Thoracic aorta (tissue), 2 donors: ENCODE data around the gene ANO4. TPM values are rescaled to one million over a fixed set of nuclear protein-coding genes. Genes with fewer than 3 reads are reported as not detected.
"Not testable (repeated sequence)": the region's sequence is repeated elsewhere in the genome, so short reads cannot be mapped to it uniquely, and the experiment has no call there.

Experiments used
- ATAC-seq: fragments of 150-250 bp; one replicate; pipeline ENCODE4 v1.8.0; 2017; ENCODE audit warnings: low read depth; ENCODE audit not compliant: insufficient number of reproducible peaks, low FRiP score
- DNase-seq: peaks from one replicate; pipeline ENCODE4 v3.0.0-alpha.2; 2020; ENCODE audit warnings: low spot score
- H3K27ac ChIP-seq, 2 donors: fragments of 200-600 bp; sonication (generic); 1 replicate in 1 of 2; 2 replicates in 1 of 2; pipeline ENCODE4 v1.5.1; 2016; ENCODE audit warnings: mild to moderate bottlenecking in 2 of 2, moderate library complexity in 2 of 2
- H3K27me3 ChIP-seq: fragments of 200-600 bp; sonication (generic); replicated peaks from 2 replicates; pipeline ENCODE4 v1.6.0; 2016; ENCODE audit warnings: mild to moderate bottlenecking; ENCODE audit not compliant: insufficient read depth
- H3K36me3 ChIP-seq: fragments of 200-600 bp; sonication (generic); one replicate; pipeline ENCODE4 v1.5.1; 2016
- H3K4me1 ChIP-seq, 2 donors: fragments of 200-600 bp; sonication (generic); 1 replicate in 1 of 2; 2 replicates in 1 of 2; pipeline versions ENCODE4 v1.5.1 to v1.6.0; 2016; ENCODE audit warnings: low read depth in 2 of 2, mild to moderate bottlenecking in 1 of 2; ENCODE audit not compliant: control insufficient read depth in 1 of 2
- H3K4me3 ChIP-seq: fragments of 200-600 bp; sonication (generic); 2 replicates; pipeline ENCODE4 v1.5.1; 2016; ENCODE audit warnings: mild to moderate bottlenecking
- H3K9me3 ChIP-seq: fragments of 200-600 bp; sonication (generic); 2 replicates; pipeline ENCODE4 v1.5.1; 2016
- total RNA-seq, 2 donors: library from RNA; depleted of rRNA; stranded (reverse); fragments of >200 nt; gene quantifications; one replicate each; pipeline versions ENCODE4 v1.1.0 to v1.2.3, GENCODE V29; 2016
- TF ChIP-seq, protein P1 (sequence below): fragments of 200-600 bp; sonication (generic); IDR thresholded peaks from one replicate; pipeline ENCODE4 v1.5.1; 2019; ENCODE audit warnings: antibody characterized with exemption

The ANO4 gene
- total RNA-seq, 2 donors from 2014 or later: not detected

DNA sequence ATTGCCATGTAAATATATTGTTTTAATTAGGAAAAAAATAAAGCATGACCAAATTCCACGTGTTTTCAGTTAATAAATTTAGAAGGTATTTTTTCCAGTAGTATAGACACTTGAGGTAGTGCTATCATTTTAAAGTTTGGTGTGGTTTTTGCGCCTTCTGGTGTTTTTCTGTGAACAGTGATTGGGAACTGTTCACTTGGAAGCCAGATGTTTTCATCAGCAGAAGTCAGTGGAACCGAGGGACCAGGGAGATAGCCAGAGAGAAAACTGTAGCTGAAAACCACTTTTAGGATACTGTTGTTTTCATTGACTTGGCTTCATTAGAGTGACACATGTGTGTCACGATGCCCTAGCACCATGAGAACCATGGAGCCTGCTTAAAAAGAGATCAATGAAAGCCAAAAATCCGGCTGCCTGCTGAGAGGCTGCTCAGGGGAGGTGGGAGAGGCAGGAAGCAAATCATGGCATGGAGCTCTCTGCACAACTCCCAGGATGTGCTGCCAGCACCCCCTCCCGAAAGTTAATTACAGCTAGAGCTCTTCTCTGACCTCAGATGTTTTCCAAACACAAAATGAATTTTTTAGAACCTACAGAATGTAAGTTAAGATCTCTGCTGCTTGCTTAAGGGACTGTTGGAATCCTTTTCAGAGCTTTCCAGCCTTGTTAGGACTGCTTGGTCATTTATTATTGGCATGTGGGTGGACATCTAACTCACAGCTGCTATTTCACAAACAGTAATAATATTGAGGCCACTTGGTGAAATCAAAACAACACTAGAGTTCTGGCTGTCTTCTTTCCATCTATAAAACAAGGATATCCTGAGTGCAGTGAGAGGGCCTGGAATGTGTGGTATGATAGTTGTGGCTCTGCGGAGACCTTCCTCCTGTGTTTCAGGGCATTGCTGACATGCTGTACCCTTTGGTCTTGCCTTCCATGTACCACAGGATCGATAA lies 192.3 kb downstream of the ANO4 start:
- TF ChIP-seq, protein P1, sequence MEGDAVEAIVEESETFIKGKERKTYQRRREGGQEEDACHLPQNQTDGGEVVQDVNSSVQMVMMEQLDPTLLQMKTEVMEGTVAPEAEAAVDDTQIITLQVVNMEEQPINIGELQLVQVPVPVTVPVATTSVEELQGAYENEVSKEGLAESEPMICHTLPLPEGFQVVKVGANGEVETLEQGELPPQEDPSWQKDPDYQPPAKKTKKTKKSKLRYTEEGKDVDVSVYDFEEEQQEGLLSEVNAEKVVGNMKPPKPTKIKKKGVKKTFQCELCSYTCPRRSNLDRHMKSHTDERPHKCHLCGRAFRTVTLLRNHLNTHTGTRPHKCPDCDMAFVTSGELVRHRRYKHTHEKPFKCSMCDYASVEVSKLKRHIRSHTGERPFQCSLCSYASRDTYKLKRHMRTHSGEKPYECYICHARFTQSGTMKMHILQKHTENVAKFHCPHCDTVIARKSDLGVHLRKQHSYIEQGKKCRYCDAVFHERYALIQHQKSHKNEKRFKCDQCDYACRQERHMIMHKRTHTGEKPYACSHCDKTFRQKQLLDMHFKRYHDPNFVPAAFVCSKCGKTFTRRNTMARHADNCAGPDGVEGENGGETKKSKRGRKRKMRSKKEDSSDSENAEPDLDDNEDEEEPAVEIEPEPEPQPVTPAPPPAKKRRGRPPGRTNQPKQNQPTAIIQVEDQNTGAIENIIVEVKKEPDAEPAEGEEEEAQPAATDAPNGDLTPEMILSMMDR: no peak
- Histone ChIP-seq H3K9me3 (no peaks in the 10 kb centered on the region), H3K4me3 (no peak overlapping the region), H3K27me3 (no peaks in the 10 kb centered on the region), H3K36me3 (no peaks in the 10 kb centered on the region), H3K27ac (peak overlapping the region in 1 of 2 donors; percentile 2), H3K4me1 (peaks cover 3 to 37% of the 10 kb centered on the region in 2 donors)
- no peak for ATAC-seq
- DNase-seq: no peak

DNA sequence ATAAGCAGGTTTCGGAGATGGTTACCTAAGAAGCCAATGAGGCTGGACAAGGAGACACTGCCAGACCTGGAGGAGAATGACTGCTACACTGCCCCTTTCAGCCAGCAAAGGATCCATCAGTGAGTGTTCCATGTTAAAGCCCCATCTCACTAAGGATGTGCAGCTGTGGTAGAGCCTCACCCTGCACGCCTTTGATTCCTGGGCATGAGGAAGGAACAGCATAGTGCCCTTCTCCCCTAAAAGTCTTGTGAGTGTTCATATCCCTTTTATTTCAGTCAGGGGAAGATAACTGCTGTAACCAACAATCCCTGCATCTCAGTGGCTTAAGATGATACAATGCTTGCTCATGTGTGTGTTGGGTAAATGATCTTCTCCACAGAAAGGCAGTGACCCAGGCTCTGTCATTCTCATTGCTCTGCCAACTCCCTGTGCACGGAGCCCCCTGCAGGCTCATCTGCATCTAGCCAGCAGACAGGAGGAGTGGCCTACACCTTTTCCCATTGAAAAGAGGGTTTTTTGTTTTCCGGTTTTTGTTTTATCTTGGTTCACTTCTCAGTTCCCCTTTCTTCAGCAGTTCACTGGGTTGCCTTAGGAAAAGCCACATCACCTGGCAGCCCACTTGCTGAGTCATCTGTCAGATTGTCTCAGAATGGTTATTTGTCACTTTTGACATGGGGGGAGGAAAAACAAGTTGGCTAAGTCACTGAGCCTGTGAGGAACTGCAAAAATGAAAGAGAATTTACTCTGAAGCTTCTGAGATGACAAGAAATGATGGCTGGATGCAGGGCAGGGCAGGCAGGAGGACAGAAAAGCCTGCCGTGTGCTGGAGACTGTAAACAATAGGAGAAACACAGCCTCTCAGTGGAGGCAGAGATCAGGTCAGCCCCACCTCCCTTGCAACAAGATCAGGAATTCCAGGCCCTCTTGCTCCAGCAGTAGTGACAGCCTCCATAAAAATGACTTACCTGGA lies 193.3 kb downstream of the ANO4 start:
- DNase-seq: no peak
- no peak overlapping the region for H3K27ac ChIP-seq
- ATAC-seq: no peak

DNA sequence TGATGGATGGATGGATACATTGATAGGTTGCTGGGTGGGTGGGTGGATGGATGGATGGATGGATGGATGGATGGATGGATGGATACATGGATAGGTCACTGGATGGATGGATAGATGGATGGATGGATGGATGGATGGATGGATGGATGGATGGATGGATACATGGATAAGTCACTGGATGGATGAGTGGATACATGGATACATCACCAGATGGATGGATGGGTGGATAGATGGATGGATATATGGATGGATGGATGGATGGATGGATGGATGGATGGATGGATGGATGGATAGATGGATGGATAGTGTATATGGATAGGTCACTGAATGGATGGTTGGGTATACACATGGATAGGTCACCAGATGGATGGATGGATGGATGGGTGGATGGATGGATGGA lies 194.9 kb downstream of the ANO4 start:
- H3K4me3 ChIP-seq, ATAC-seq, DNase-seq, H3K9me3 ChIP-seq, H3K27ac ChIP-seq, H3K27me3 ChIP-seq, H3K36me3 ChIP-seq: not testable (repeated sequence)
- H3K4me1 ChIP-seq: peaks cover 3 to 42% of the 10 kb centered on the region in 2 donors

More for the DNA sequence above, 193.3 kb downstream of the ANO4 start:
- no peaks in the 10 kb centered on the region for H3K9me3 ChIP-seq
- no peaks in the 10 kb centered on the region for H3K27me3 ChIP-seq
- H3K4me3 ChIP-seq: no peak overlapping the region
- H3K36me3 ChIP-seq: no peaks in the 10 kb centered on the region
- H3K4me1 ChIP-seq: peaks cover 3 to 42% of the 10 kb centered on the region in 2 donors
- TF ChIP-seq, protein P1: no peak

DNA sequence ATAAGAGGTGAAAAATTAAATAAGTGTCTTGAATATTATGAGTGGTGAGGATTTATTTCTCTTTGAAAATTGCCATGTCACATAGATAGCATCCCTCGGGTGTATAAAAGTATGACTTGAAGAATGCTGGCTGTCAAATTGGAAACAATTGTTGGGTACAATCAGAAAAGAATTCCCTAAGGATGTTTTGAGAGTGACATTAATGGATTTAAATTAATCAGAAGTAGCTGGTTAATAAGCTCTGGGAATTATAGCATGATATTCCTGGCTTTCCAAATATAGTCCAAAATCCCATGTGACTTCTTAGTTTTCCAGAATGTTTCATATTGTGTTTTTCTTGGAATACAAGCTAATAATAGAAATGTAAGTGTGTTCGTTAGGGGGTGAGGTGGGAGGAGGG lies 196.5 kb downstream of the ANO4 start:
- ATAC-seq: no peak
- Histone ChIP-seq H3K36me3 (no peaks in the 10 kb centered on the region), H3K9me3 (no peaks in the 10 kb centered on the region), H3K27ac (no peak overlapping the region), H3K4me1 (peaks cover 3 to 42% of the 10 kb centered on the region in 2 donors), H3K27me3 (no peaks in the 10 kb centered on the region), H3K4me3 (no peak overlapping the region)
- no peak for DNase-seq
- TF ChIP-seq, protein P1: no peak

DNA sequence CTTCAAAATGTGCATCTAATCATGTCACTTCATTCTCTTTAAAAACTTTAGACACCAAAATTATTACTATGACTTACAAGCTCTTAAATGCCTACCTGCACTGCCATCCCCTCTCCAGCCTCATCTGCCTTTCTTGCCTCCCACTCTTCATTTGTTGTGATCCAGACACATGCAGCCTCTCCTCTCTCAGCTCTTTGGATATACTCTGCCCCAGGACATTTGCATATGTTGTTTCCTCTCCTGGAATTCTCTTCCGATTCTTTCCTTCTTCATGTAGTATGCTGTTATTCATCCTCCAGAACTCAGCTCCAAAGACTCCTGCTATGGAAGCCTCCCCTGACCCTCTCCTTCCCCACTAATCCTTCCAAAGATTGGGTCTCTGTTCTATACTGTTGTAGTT lies 197.6 kb downstream of the ANO4 start:
- TF ChIP-seq, protein P1: no peak
- Histone ChIP-seq H3K27ac (no peak overlapping the region), H3K27me3 (no peaks in the 10 kb centered on the region), H3K9me3 (no peaks in the 10 kb centered on the region), H3K36me3 (no peaks in the 10 kb centered on the region), H3K4me3 (no peak overlapping the region), H3K4me1 (peaks cover 3 to 37% of the 10 kb centered on the region in 2 donors)
- ATAC-seq: no peak
- DNase-seq: no peak
